ENCODE measurements around the gene PLAC9. TPM values are rescaled to one million over a fixed set of nuclear protein-coding genes. Genes with fewer than 3 reads are reported as not detected.
A peak's percentile ranks its signal among the peaks of the same experiment; 100 is the strongest.
"Not testable (repeated sequence)": the region's sequence is repeated elsewhere in the genome, so short reads cannot be mapped to it uniquely, and the experiment has no call there.

Gene PLAC9
- total and polyA plus RNA-seq, 3 donors from 2014 or later = 13.1 to 47.0 (median 20.7) TPM

GRCh38 chr10:80131499-80131901 is 1.0 kb upstream of the PLAC9 start:
- peaks cover 4% of the 10 kb centered on the region for H3K4me1 ChIP-seq
- no peak for TF ChIP-seq POLR2A (IDR thresholded peaks at IDR 0.05)
- no peak for TF ChIP-seq CTCF (IDR thresholded peaks at IDR 0.05)
- no peak overlapping the region for H3K27ac ChIP-seq
- DNase-seq = no peak
- H3K36me3 ChIP-seq (ENCODE audit: low read depth, missing control alignments) = no peaks in the 10 kb centered on the region
- intact Hi-C loops (cut with DNase I; ENCODE audit: low total_unique reads) = loop anchor here (10.0 kb wide), 1 partner anchor 67 kb away; no protein-coding TSS in a partner anchor
- H3K9me3 ChIP-seq = no peaks in the 10 kb centered on the region
- no peaks in the 10 kb centered on the region for H3K27me3 ChIP-seq
- WGBS, 2 donors = 66 to 72% methylated on average over 5 to 6 of the region's 6 CpGs
- no peak overlapping the region for H3K4me3 ChIP-seq

- peak; percentile 52 for DNase-seq
- peak overlapping the region; percentile 49 to 59 for H3K4me3 ChIP-seq
- H3K9me3 ChIP-seq = no peaks in the 10 kb centered on the region
- no peaks in the 10 kb centered on the region for H3K36me3 ChIP-seq (ENCODE audit: low read depth, missing control alignments)
- H3K27me3 ChIP-seq = no peaks in the 10 kb centered on the region
- peaks cover 20% of the 10 kb centered on the region for H3K4me1 ChIP-seq
- peak overlapping the region in 1 of 2 donors; percentile 80 for H3K27ac ChIP-seq
- 10 to 25% methylated on average over 6 of the region's 6 CpGs for WGBS, 2 donors
- intact Hi-C loops (cut with DNase I; ENCODE audit: low total_unique reads) = loop anchor here (10.0 kb wide), 1 partner anchor 68 kb away; no protein-coding TSS in a partner anchor
- TF ChIP-seq CTCF (IDR thresholded peaks at IDR 0.05) = no peak
- no peak for TF ChIP-seq POLR2A (IDR thresholded peaks at IDR 0.05)
Observed at GRCh38 chr10:80133206-80133605, 676 bp downstream of the PLAC9 start.

GRCh38 chr10:80133687-80134086 is 1.2 kb downstream of the PLAC9 start:
- H3K27me3 ChIP-seq; H3K9me3 ChIP-seq; DNase-seq; H3K4me3 ChIP-seq; H3K36me3 ChIP-seq (ENCODE audit: low read depth, missing control alignments): not testable (repeated sequence)
- 57 to 64% methylated on average over 9 of the region's 9 CpGs for WGBS, 2 donors
- intact Hi-C loops (cut with DNase I; ENCODE audit: low total_unique reads) = loop anchor here (10.0 kb wide), 1 partner anchor 69 kb away; no protein-coding TSS in a partner anchor
- Histone ChIP-seq H3K4me1 (peaks cover 20% of the 10 kb centered on the region), H3K27ac (peak overlapping the region in 1 of 2 donors; percentile 80)

- 49 to 55% methylated on average over 6 to 8 of the region's 8 CpGs for WGBS, 2 donors
- H3K27me3 ChIP-seq = no peaks in the 10 kb centered on the region
- intact Hi-C loops (cut with DNase I; ENCODE audit: low total_unique reads) = loop anchor here (10.0 kb wide), 1 partner anchor 71 kb away; no protein-coding TSS in a partner anchor
- peak; percentile 75 for DNase-seq
- H3K27ac ChIP-seq = peak overlapping the region in 1 of 2 donors; percentile 85
- no peaks in the 10 kb centered on the region for H3K36me3 ChIP-seq (ENCODE audit: low read depth, missing control alignments)
- no peak overlapping the region for H3K4me3 ChIP-seq
- TF ChIP-seq CTCF (IDR thresholded peaks at IDR 0.05) = no peak
- no peak for TF ChIP-seq POLR2A (IDR thresholded peaks at IDR 0.05)
- no peaks in the 10 kb centered on the region for H3K9me3 ChIP-seq
- peaks cover 20% of the 10 kb centered on the region for H3K4me1 ChIP-seq
Observed at GRCh38 chr10:80136134-80136571, 3.6 kb downstream of the PLAC9 start.

GRCh38 chr10:80137031-80137862 is 4.7 kb downstream of the PLAC9 start:
- Histone ChIP-seq H3K4me3 (no peak overlapping the region), H3K9me3 (no peaks in the 10 kb centered on the region), H3K36me3 (ENCODE audit: low read depth, missing control alignments) (no peaks in the 10 kb centered on the region), H3K4me1 (peaks cover 18% of the 10 kb centered on the region), H3K27me3 (no peaks in the 10 kb centered on the region), H3K27ac (peak overlapping the region; percentile 34 to 85)
- peak; percentile 64 for DNase-seq
- TF ChIP-seq POLR2A (IDR thresholded peaks at IDR 0.05) = no peak
- no peak for TF ChIP-seq CTCF (IDR thresholded peaks at IDR 0.05)
- intact Hi-C loops (cut with DNase I; ENCODE audit: low total_unique reads) = loop anchor here (10.0 kb wide), 1 partner anchor 72 kb away; no protein-coding TSS in a partner anchor
- 57 to 67% methylated on average over 10 to 14 of the region's 14 CpGs for WGBS, 2 donors

Measured in testis (tissue), 3 donors.